GM18508 (cell line): ENCODE results near the gene SLC6A3.
"Not testable (repeated sequence)": the region's sequence is repeated elsewhere in the genome, so short reads cannot be mapped to it uniquely, and the experiment has no call there.

Experiments
- ATAC-seq: cut with Tn5 transposase; IDR thresholded peaks from one replicate; pipeline ENCODE4 v1.9.1; 2021; ENCODE audit warnings: moderate number of reproducible peaks; ENCODE audit not compliant: insufficient read depth, unreplicated experiment

The SLC6A3 gene

GRCh38 chr5:1465966-1466471, 20.8 kb upstream of the SLC6A3 start:
- no peak for ATAC-seq

- ATAC-seq: no peak
These were observed 19.9 kb upstream of the SLC6A3 start for GRCh38 chr5:1465117-1465516.

- ATAC-seq: no peak
These were observed 19.3 kb upstream of the SLC6A3 start for GRCh38 chr5:1464511-1464910.

GRCh38 chr5:1464096-1464446, 18.8 kb upstream of the SLC6A3 start:
- ATAC-seq: no peak

GRCh38 chr5:1463326-1464095, 18.3 kb upstream of the SLC6A3 start:
- ATAC-seq: no peak

GRCh38 chr5:1462358-1462757, 17.1 kb upstream of the SLC6A3 start:
- no peak for ATAC-seq

GRCh38 chr5:1461396-1461795, 16.2 kb upstream of the SLC6A3 start:
- ATAC-seq: no peak

- no peak for ATAC-seq
These were observed 14.9 kb upstream of the SLC6A3 start for GRCh38 chr5:1460054-1460682.

GRCh38 chr5:1459435-1459834, 14.2 kb upstream of the SLC6A3 start:
- not testable (repeated sequence) for ATAC-seq

- ATAC-seq: not testable (repeated sequence)
These were observed 11.1 kb upstream of the SLC6A3 start for GRCh38 chr5:1456110-1456881.

- ATAC-seq: no peak
These were observed 8.4 kb upstream of the SLC6A3 start for GRCh38 chr5:1453613-1454012.

- ATAC-seq: no peak
These were observed 3.9 kb upstream of the SLC6A3 start for GRCh38 chr5:1449081-1449630.

GRCh38 chr5:1448511-1449011, 3.3 kb upstream of the SLC6A3 start:
- ATAC-seq: no peak

GRCh38 chr5:1447671-1448361, 2.6 kb upstream of the SLC6A3 start:
- ATAC-seq: no peak

GRCh38 chr5:1446602-1447343, 1.5 kb upstream of the SLC6A3 start:
- ATAC-seq: no peak

GRCh38 chr5:1445689-1446601, 705 bp upstream of the SLC6A3 start:
- ATAC-seq: no peak

GRCh38 chr5:1444361-1445189, 665 bp downstream of the SLC6A3 start:
- ATAC-seq: no peak

- ATAC-seq: no peak
These were observed 1.3 kb downstream of the SLC6A3 start for GRCh38 chr5:1443991-1444360.
